ENCODE measurements around the gene LYRM4.

GRCh38 chr6:5136851-5137250 lies 123.9 kb downstream of the LYRM4 start:
- TF ChIP-seq, protein P1, sequence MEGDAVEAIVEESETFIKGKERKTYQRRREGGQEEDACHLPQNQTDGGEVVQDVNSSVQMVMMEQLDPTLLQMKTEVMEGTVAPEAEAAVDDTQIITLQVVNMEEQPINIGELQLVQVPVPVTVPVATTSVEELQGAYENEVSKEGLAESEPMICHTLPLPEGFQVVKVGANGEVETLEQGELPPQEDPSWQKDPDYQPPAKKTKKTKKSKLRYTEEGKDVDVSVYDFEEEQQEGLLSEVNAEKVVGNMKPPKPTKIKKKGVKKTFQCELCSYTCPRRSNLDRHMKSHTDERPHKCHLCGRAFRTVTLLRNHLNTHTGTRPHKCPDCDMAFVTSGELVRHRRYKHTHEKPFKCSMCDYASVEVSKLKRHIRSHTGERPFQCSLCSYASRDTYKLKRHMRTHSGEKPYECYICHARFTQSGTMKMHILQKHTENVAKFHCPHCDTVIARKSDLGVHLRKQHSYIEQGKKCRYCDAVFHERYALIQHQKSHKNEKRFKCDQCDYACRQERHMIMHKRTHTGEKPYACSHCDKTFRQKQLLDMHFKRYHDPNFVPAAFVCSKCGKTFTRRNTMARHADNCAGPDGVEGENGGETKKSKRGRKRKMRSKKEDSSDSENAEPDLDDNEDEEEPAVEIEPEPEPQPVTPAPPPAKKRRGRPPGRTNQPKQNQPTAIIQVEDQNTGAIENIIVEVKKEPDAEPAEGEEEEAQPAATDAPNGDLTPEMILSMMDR (IDR thresholded peaks at IDR 0.05): no peak
- TF ChIP-seq POLR2A (IDR thresholded peaks at IDR 0.05; ENCODE audit: low read depth) (no peak), POLR2AphosphoS5 (IDR thresholded peaks at IDR 0.05) (no peak), EP300 (IDR thresholded peaks at IDR 0.05) (no peak)

All from esophagus muscularis mucosa (tissue), 4 donors.